ENCODE results near the gene CDH4. TPM values are rescaled to one million over a fixed set of nuclear protein-coding genes. Genes with fewer than 3 reads are reported as not detected.

Gene CDH4
- total RNA-seq, 1 experiment from 2014 or later, result 5.3 TPM

- no peak overlapping the region for H3K4me3 Mint-ChIP-seq
- peaks cover 25% of the 10 kb centered on the region for H3K9me3 Mint-ChIP-seq
- H3K36me3 Mint-ChIP-seq, result peaks cover 7% of the 10 kb centered on the region; the same call in 1 of the 2 replicates
- no peak for DNase-seq (ENCODE audit: low spot score)
- peaks cover 27% of the 10 kb centered on the region for H3K27me3 Mint-ChIP-seq (ENCODE audit: low read depth)
- H3K4me1 Mint-ChIP-seq, result no peaks in the 10 kb centered on the region
- CTCF ChIA-PET, result no interaction called here
- TF ChIP-seq TEAD1 (CRISPR knock-in tag; IDR thresholded peaks at IDR 0.05), result no peak
- TF ChIP-seq NR3C1 (CRISPR knock-in tag; conservative IDR thresholded peaks at IDR 0.05; ENCODE audit: low read depth), result no peak
- no peak for TF ChIP-seq IRF2 (CRISPR knock-in tag; IDR thresholded peaks at IDR 0.05; ENCODE audit: borderline replicate concordance, low read depth)
- TF ChIP-seq FOXP4 (CRISPR knock-in tag; IDR thresholded peaks at IDR 0.05), result no peak
- TF ChIP-seq CTCF (IDR thresholded peaks at IDR 0.05), result no peak
- no peak for TF ChIP-seq ATF2 (CRISPR knock-in tag; IDR thresholded peaks at IDR 0.05; ENCODE audit: borderline replicate concordance, low read depth)
- no peak for TF ChIP-seq ZNF532 (CRISPR knock-in tag; IDR thresholded peaks at IDR 0.05; ENCODE audit: borderline replicate concordance)
- TF ChIP-seq ZNF121 (CRISPR knock-in tag; IDR thresholded peaks at IDR 0.05), result no peak
- TF ChIP-seq TCF7 (CRISPR knock-in tag; IDR thresholded peaks at IDR 0.05; ENCODE audit: low read depth), result no peak
- no peak for TF ChIP-seq TEAD4 (CRISPR knock-in tag; IDR thresholded peaks at IDR 0.05)
- POLR2A ChIA-PET, result no interaction called here
- no peak for ATAC-seq
- no peak overlapping the region for H3K27ac Mint-ChIP-seq
Measured at GRCh38 chr20:61891916-61892649, 640.0 kb downstream of the CDH4 start.

- ChIA-PET CTCF (no interaction called here), POLR2A (no interaction called here)
- no peak for DNase-seq (ENCODE audit: low spot score)
- Mint-ChIP-seq H3K36me3 (peaks cover under 1% of the 10 kb centered on the region; the same call in 1 of the 2 replicates), H3K27ac (no peak overlapping the region), H3K4me3 (no peak overlapping the region), H3K4me1 (no peaks in the 10 kb centered on the region), H3K9me3 (peaks cover 13% of the 10 kb centered on the region), H3K27me3 (ENCODE audit: low read depth) (peaks cover 19% of the 10 kb centered on the region)
- ATAC-seq, result no peak
- TF ChIP-seq CREB1 (CRISPR knock-in tag; IDR thresholded peaks at IDR 0.05) (no peak), PRDM15 (CRISPR knock-in tag; IDR thresholded peaks at IDR 0.05) (no peak), ZNF263 (CRISPR knock-in tag; IDR thresholded peaks at IDR 0.05; ENCODE audit: low read depth) (no peak), ZNF219 (CRISPR knock-in tag; IDR thresholded peaks at IDR 0.05; ENCODE audit: borderline replicate concordance) (no peak), NFATC4 (CRISPR knock-in tag; IDR thresholded peaks at IDR 0.05) (no peak)
Measured at GRCh38 chr20:61895016-61895415, 643.0 kb downstream of the CDH4 start.
